Right lobe of liver (tissue), 4 donors: ENCODE measurements around the gene ANXA6.

Experiments used
- CTCF ChIP-seq, 4 donors: fragments of 200-600 bp in 3 of 4; fragments of 450-650 bp in 1 of 4; IDR thresholded peaks; one replicate each; pipeline versions ENCODE4 v1.5.1 to v1.8.0; 2016 to 2022; ENCODE audit warnings: antibody characterized with exemption in 4 of 4, mild to moderate bottlenecking in 2 of 4
- POLR2A ChIP-seq: fragments of 450-650 bp; IDR thresholded peaks from one replicate; pipeline ENCODE4 v1.6.1; 2017; ENCODE audit warnings: antibody characterized with exemption, mild to moderate bottlenecking
- donor health status: DM: no; HTN: no; CAD: no.
- donor health status: DM: no; HTN: no; CAD: no.
- donor health status: DM: no; HTN: yes; CAD: no.

GRCh38 chr5:151077967-151078366, 79.6 kb downstream of the ANXA6 start:
- TF ChIP-seq CTCF (IDR thresholded peaks at IDR 0.05) (no peak), POLR2A (no peak)
